ENCODE data around the gene PODXL2. TPM values are rescaled to one million over a fixed set of nuclear protein-coding genes. Genes with fewer than 3 reads are reported as not detected.

Gene PODXL2
- total RNA-seq, 4 donors from 2014 or later: 9.7 to 18.9 (median 15.9) TPM

DNA sequence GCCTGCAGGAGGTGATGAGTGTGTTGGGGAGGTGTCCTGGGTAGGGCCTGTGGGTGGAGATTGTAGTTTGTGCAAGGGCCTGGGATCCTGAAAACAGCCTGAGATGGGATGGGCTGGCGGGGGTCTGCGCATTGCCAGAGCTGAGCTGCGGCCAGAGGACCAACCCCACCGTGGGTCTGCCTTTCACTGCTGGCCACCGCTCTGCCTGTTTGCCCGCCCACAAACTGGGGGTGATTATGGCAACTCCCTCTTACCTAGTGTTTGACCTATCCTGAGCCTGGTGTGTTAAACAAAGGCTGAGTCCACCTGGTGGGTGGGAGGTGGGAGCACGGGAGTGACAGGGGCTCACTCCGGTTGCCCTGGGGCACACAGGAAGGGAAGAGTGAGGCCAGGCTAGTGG is 53.6 kb downstream of the PODXL2 start:
- Histone ChIP-seq H3K4me1 (no peaks in the 10 kb centered on the region), H3K36me3 (no peaks in the 10 kb centered on the region), H3K27ac (no peak overlapping the region), H3K9me3 (no peaks in the 10 kb centered on the region), H3K4me3 (no peak overlapping the region), H3K27me3 (no peaks in the 10 kb centered on the region)
- TF ChIP-seq POLR2A (IDR thresholded peaks at IDR 0.05) (no peak), EP300 (IDR thresholded peaks at IDR 0.05; ENCODE audit: low read depth) (no peak), POLR2AphosphoS5 (IDR thresholded peaks at IDR 0.05) (no peak)
- TF ChIP-seq, protein P1, sequence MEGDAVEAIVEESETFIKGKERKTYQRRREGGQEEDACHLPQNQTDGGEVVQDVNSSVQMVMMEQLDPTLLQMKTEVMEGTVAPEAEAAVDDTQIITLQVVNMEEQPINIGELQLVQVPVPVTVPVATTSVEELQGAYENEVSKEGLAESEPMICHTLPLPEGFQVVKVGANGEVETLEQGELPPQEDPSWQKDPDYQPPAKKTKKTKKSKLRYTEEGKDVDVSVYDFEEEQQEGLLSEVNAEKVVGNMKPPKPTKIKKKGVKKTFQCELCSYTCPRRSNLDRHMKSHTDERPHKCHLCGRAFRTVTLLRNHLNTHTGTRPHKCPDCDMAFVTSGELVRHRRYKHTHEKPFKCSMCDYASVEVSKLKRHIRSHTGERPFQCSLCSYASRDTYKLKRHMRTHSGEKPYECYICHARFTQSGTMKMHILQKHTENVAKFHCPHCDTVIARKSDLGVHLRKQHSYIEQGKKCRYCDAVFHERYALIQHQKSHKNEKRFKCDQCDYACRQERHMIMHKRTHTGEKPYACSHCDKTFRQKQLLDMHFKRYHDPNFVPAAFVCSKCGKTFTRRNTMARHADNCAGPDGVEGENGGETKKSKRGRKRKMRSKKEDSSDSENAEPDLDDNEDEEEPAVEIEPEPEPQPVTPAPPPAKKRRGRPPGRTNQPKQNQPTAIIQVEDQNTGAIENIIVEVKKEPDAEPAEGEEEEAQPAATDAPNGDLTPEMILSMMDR (IDR thresholded peaks at IDR 0.05): no peak
- DNase-seq: no peak
- in situ Hi-C loops (cut with MboI; ENCODE audit: low pct_ligation_motif_present in 1 of 4, low pct_unique_long_range_greater_than_20kb in 1 of 4, low sequenced_read_pairs in 3 of 4) (loop anchor here in 1 of 4 donors (25.0 kb wide), 1 partner anchor 155 kb away; no protein-coding TSS in a partner anchor), intact Hi-C loops (cut with DNase I; ENCODE audit: low total_unique reads) (no loop called here)
- WGBS, 2 donors (ENCODE audit: low coverage in 1 of 2): 96% methylated on average over 8 of the region's 8 CpGs; no CpG with 5 or more reads in 1 of the 2 donors

DNA sequence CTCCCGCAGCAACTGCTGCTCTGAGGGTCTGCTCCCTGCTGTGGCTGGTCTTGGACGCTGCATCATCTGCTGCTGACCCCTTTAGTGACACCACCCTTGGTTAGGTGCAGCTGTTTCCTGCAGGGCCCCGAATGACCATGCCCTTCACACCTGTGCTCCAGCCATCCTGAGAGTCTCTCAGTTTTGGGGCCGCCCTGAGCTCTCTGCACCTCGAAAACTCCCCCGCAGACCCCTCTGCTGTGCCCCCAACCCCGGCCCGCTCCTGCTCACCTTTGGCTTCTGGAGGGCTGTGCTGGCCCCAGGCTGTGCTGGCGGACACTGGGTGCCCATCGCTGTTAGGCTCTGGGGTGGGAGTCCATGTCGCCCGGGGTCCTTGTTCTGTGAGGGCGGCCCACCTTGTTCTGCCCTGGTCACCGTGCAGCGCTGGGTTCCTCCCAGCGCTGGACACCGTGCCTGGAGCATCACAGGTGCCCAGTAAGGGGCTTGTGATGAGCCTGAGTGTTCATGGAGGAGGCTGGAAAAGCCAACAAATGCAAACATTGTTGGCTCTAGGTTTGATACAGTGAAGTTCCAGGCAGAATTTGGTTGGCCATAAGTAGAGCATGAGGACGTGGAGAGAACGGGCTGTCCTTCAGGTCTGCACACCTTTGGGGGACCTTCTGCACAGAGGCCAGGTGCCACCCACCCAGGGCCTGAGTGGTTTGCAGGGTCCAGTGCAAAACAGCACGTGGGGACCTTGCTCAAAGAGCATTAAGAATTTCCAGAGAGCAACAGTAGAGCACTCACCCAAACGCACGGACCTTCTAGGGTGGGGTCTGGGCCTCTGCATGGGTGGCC is 56.1 kb downstream of the PODXL2 start:
- Histone ChIP-seq H3K36me3 (no peaks in the 10 kb centered on the region), H3K4me3 (no peak overlapping the region), H3K27ac (no peak overlapping the region), H3K27me3 (no peaks in the 10 kb centered on the region), H3K4me1 (peaks cover 0 to 8% (median 2%) of the 10 kb centered on the region in 4 donors), H3K9me3 (no peaks in the 10 kb centered on the region)
- TF ChIP-seq, protein P1 (IDR thresholded peaks at IDR 0.05): no peak
- TF ChIP-seq POLR2A (IDR thresholded peaks at IDR 0.05): no peak
- in situ Hi-C loops (cut with MboI; ENCODE audit: low pct_ligation_motif_present in 1 of 4, low pct_unique_long_range_greater_than_20kb in 1 of 4, low sequenced_read_pairs in 3 of 4) (loop anchor here in 1 of 4 donors (25.0 kb wide), 1 partner anchor 152 kb away; no protein-coding TSS in a partner anchor), intact Hi-C loops (cut with DNase I; ENCODE audit: low total_unique reads) (no loop called here)
- DNase-seq: no peak
- WGBS, 2 donors (ENCODE audit: low coverage in 1 of 2): 8 to 69% methylated on average over 2 to 22 of the region's 22 CpGs

GRCh38 chr3:127685708-127686511 is 56.9 kb downstream of the PODXL2 start:
- in situ Hi-C loops (cut with MboI; ENCODE audit: low pct_ligation_motif_present in 1 of 4, low pct_unique_long_range_greater_than_20kb in 1 of 4, low sequenced_read_pairs in 3 of 4): loop anchor here in 1 of 4 donors (25.0 kb wide), 1 partner anchor 151 kb away; no protein-coding TSS in a partner anchor
- intact Hi-C loops (cut with DNase I; ENCODE audit: low total_unique reads): no loop called here
- no peaks in the 10 kb centered on the region for H3K27me3 ChIP-seq
- no peak for DNase-seq
- H3K36me3 ChIP-seq: no peaks in the 10 kb centered on the region
- H3K9me3 ChIP-seq: no peaks in the 10 kb centered on the region
- H3K27ac ChIP-seq: no peak overlapping the region
- TF ChIP-seq EP300 (IDR thresholded peaks at IDR 0.05; ENCODE audit: low read depth) (no peak), POLR2AphosphoS5 (IDR thresholded peaks at IDR 0.05) (no peak), POLR2A (IDR thresholded peaks at IDR 0.05) (no peak)
- TF ChIP-seq, protein P1 (IDR thresholded peaks at IDR 0.05): no peak
- no peak overlapping the region for H3K4me3 ChIP-seq
- peaks cover 6 to 13% (median 9%) of the 10 kb centered on the region in 4 donors for H3K4me1 ChIP-seq
- WGBS, 2 donors (ENCODE audit: low coverage in 1 of 2): 79 to 100% methylated on average over 3 to 4 of the region's 4 CpGs

GRCh38 chr3:127686512-127686894 is 57.5 kb downstream of the PODXL2 start:
- no peak for TF ChIP-seq EP300 (IDR thresholded peaks at IDR 0.05; ENCODE audit: low read depth)
- TF ChIP-seq, protein P1 (IDR thresholded peaks at IDR 0.05): no peak
- no peak for TF ChIP-seq POLR2AphosphoS5 (IDR thresholded peaks at IDR 0.05)
- TF ChIP-seq POLR2A (IDR thresholded peaks at IDR 0.05): no peak
- Histone ChIP-seq H3K4me3 (no peak overlapping the region), H3K9me3 (no peaks in the 10 kb centered on the region), H3K4me1 (peaks cover 6 to 13% (median 9%) of the 10 kb centered on the region in 4 donors), H3K36me3 (no peaks in the 10 kb centered on the region), H3K27me3 (no peaks in the 10 kb centered on the region), H3K27ac (no peak overlapping the region)
- no peak for DNase-seq
- intact Hi-C loops (cut with DNase I; ENCODE audit: low total_unique reads): no loop called here
- in situ Hi-C loops (cut with MboI; ENCODE audit: low pct_ligation_motif_present in 1 of 4, low pct_unique_long_range_greater_than_20kb in 1 of 4, low sequenced_read_pairs in 3 of 4): loop anchor here in 1 of 4 donors (25.0 kb wide), 1 partner anchor 151 kb away; no protein-coding TSS in a partner anchor

Measured in transverse colon (tissue), 4 donors.